HG03025 (cell line): ENCODE results near the gene COA7.

Experiments
- ATAC-seq: cut with Tn5 transposase; IDR thresholded peaks from one replicate; pipeline ENCODE4 v1.9.1; 2021; ENCODE audit warnings: mild to moderate bottlenecking, moderate library complexity; ENCODE audit not compliant: unreplicated experiment, low FRiP score

COA7 gene

GRCh38 chr1:52641307-52641706, 56.8 kb downstream of the COA7 start:
- ATAC-seq, result no peak

- no peak for ATAC-seq
Observed at GRCh38 chr1:52640697-52641096, 57.5 kb downstream of the COA7 start.

- ATAC-seq, result no peak
Observed at GRCh38 chr1:52637946-52638345, 60.2 kb downstream of the COA7 start.

GRCh38 chr1:52636721-52637695, 61.1 kb downstream of the COA7 start:
- peak; percentile 58 for ATAC-seq

- ATAC-seq, result no peak
Observed at GRCh38 chr1:52635321-52636089, 62.6 kb downstream of the COA7 start.
